ENCODE data around the gene SLC16A4. TPM values are rescaled to one million over a fixed set of nuclear protein-coding genes. Genes with fewer than 3 reads are reported as not detected.

Gene SLC16A4
- total RNA-seq, 1 donor from 2014 or later = 25.8 TPM

DNA sequence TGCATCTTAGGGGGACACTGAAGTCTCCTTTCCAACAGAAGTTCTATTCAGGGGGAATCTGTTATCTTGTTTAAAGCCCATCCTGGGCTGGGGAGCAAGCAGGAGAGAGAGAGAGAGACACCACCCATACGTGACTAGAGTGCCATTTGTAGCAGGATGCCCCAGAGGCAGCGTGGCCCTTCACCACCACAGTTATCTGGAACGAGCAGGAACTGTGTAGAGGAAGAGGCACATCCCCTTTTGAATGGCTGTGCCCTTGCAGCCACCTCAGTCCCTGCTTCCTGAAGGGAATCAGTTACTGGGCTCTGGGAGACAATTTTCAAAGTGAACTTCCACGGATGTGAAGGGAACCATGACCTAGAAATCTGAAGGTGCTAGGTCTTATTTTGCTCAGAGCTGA is 36.0 kb upstream of the SLC16A4 start:
- Mint-ChIP-seq H3K36me3 (ENCODE audit: unreplicated experiment) (no peaks in the 10 kb centered on the region), H3K4me3 (ENCODE audit: unreplicated experiment) (no peak overlapping the region), H3K27ac (ENCODE audit: unreplicated experiment) (no peak overlapping the region), H3K9me3 (ENCODE audit: unreplicated experiment) (no peaks in the 10 kb centered on the region), H3K27me3 (ENCODE audit: unreplicated experiment) (peaks cover 59% of the 10 kb centered on the region), H3K4me1 (ENCODE audit: unreplicated experiment) (no peaks in the 10 kb centered on the region)
- TF ChIP-seq, protein P1, sequence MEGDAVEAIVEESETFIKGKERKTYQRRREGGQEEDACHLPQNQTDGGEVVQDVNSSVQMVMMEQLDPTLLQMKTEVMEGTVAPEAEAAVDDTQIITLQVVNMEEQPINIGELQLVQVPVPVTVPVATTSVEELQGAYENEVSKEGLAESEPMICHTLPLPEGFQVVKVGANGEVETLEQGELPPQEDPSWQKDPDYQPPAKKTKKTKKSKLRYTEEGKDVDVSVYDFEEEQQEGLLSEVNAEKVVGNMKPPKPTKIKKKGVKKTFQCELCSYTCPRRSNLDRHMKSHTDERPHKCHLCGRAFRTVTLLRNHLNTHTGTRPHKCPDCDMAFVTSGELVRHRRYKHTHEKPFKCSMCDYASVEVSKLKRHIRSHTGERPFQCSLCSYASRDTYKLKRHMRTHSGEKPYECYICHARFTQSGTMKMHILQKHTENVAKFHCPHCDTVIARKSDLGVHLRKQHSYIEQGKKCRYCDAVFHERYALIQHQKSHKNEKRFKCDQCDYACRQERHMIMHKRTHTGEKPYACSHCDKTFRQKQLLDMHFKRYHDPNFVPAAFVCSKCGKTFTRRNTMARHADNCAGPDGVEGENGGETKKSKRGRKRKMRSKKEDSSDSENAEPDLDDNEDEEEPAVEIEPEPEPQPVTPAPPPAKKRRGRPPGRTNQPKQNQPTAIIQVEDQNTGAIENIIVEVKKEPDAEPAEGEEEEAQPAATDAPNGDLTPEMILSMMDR (IDR thresholded peaks at IDR 0.05) = no peak
- DNase-seq (ENCODE audit: extremely low spot score, unreplicated experiment) = no peak

DNA sequence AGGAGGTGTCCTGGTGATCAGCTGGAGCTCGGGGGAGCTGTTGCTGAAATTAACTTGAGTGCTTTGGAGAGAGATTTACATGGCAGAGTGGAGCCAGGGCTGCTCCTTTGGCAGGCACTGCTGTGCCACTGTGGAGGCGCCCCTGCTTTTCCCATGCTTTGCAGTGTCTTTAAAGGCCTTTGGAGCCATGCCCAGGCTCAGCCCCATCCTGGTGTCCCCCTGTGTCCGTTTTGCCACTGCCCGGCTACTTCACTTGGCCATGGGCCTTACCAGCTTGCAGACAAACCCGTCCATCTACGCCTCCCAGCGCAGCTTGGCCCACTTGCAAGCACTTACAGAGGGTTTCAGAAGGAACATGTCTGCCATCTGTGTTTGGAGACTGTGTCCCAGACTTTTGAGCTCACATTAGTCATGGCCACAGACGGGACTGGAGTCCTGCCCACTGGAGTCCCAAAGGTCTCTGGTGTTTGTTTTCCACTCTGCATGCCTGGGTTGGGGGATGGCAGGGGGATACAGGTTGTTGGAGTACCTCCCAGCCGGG is 34.9 kb upstream of the SLC16A4 start:
- Mint-ChIP-seq H3K4me3 (ENCODE audit: unreplicated experiment) (no peak overlapping the region), H3K4me1 (ENCODE audit: unreplicated experiment) (peaks cover 2% of the 10 kb centered on the region), H3K36me3 (ENCODE audit: unreplicated experiment) (no peaks in the 10 kb centered on the region), H3K27ac (ENCODE audit: unreplicated experiment) (no peak overlapping the region), H3K9me3 (ENCODE audit: unreplicated experiment) (no peaks in the 10 kb centered on the region), H3K27me3 (ENCODE audit: unreplicated experiment) (peaks cover 51% of the 10 kb centered on the region)
- DNase-seq (ENCODE audit: extremely low spot score, unreplicated experiment) = no peak
- TF ChIP-seq, protein P1 (IDR thresholded peaks at IDR 0.05) = no peak

DNA sequence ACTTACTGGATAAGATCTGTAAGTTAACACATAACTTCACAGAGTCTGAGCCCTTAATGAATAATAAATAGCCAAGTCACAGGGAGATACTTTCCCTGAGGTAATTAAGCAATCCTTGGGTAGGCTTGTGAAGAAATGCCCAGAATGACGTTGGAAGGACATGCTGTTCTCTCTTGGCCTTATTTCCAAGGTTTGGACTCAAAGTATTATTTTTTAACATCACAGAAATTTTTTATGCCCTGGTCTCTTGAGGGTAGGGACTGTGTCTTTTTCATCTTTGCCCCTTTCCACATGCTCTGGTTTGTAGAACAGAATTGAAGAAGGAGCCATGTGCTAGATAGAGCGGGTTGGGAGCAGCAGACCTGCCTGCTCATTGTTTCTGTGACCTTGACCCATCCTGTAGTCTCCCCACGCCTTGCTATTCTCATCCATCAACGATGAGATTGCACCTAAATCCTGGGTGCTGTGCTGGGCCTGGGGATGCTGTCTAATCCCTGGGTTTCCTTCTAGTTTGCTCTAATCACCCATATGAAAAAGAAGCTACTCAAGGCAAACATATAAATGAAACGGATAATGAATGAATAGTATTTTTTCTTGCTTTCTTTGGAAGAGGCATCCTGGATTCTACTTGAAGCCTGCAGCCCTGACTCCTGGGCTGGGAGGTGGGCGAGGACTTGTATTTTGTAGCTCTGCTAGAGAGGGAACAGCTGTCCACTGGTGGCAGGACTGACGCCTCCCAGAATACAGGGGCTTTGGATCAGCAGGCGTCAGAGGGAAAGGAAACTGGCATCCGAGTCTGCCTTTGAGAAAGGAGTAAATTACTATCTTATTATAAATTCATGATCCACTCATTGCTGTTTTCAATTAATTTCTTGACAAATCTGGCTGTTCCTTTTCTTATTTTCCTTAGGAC is 34.1 kb upstream of the SLC16A4 start:
- TF ChIP-seq, protein P1 (IDR thresholded peaks at IDR 0.05) = no peak
- no peak overlapping the region for H3K27ac Mint-ChIP-seq (ENCODE audit: unreplicated experiment)
- peaks cover 2% of the 10 kb centered on the region for H3K4me1 Mint-ChIP-seq (ENCODE audit: unreplicated experiment)
- no peak overlapping the region for H3K4me3 Mint-ChIP-seq (ENCODE audit: unreplicated experiment)
- no peaks in the 10 kb centered on the region for H3K9me3 Mint-ChIP-seq (ENCODE audit: unreplicated experiment)
- H3K36me3 Mint-ChIP-seq (ENCODE audit: unreplicated experiment) = no peaks in the 10 kb centered on the region
- H3K27me3 Mint-ChIP-seq (ENCODE audit: unreplicated experiment) = peaks cover 48% of the 10 kb centered on the region
- no peak for DNase-seq (ENCODE audit: extremely low spot score, unreplicated experiment)

DNA sequence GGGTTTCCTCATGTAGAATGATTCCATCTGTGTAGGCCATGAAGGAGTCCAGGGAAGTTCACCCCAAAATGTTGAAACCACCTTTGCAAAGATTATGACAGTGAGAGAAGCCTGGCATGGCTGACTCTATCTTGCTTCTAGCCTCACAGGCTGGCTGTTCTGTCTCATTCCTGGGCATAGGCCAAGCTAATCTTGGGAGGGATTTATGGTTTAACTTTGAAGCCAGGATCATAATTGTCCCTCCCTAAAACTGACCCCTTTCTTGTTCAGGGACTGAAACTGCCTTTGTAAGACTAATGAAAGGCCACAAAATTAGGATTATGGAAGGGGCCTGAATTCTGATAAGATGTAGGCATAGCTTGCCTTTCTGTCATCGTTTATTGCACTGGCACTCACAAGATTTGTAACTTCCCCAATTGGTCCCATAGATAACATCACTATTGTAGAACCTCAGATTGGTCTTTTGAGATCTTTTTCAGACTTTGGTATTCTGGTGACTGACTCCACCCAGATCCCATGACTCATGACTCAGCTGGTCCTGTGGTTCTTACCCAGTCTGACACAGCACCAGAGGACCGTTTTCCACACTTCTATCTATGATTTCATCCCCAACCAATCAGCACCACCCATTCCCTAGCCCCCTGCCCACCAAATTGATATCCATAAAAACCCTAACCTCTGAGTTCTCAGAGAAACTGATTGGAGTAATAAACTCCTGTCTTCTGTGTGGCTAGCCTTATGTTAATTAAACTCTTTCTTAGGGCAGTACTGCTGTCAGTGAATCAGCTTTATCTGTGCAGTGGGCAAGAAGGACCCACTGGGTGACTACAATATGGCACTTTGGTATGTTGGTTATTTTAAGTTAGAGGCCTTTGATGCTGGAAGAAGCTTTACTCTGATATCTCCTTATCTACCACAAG is 30.3 kb upstream of the SLC16A4 start:
- peaks cover 49% of the 10 kb centered on the region for H3K27me3 Mint-ChIP-seq (ENCODE audit: unreplicated experiment)
- TF ChIP-seq, protein P1 (IDR thresholded peaks at IDR 0.05) = no peak
- peaks cover 2% of the 10 kb centered on the region for H3K4me1 Mint-ChIP-seq (ENCODE audit: unreplicated experiment)
- H3K36me3 Mint-ChIP-seq (ENCODE audit: unreplicated experiment) = no peaks in the 10 kb centered on the region
- no peak for DNase-seq (ENCODE audit: extremely low spot score, unreplicated experiment)
- no peak overlapping the region for H3K27ac Mint-ChIP-seq (ENCODE audit: unreplicated experiment)
- no peak overlapping the region for H3K4me3 Mint-ChIP-seq (ENCODE audit: unreplicated experiment)
- no peaks in the 10 kb centered on the region for H3K9me3 Mint-ChIP-seq (ENCODE audit: unreplicated experiment)

All from osteocyte (in vitro differentiated cells).